ENCODE data around the gene TUBA3E.
"Not testable (repeated sequence)": the region's sequence is repeated elsewhere in the genome, so short reads cannot be mapped to it uniquely, and the experiment has no call there.

DNA sequence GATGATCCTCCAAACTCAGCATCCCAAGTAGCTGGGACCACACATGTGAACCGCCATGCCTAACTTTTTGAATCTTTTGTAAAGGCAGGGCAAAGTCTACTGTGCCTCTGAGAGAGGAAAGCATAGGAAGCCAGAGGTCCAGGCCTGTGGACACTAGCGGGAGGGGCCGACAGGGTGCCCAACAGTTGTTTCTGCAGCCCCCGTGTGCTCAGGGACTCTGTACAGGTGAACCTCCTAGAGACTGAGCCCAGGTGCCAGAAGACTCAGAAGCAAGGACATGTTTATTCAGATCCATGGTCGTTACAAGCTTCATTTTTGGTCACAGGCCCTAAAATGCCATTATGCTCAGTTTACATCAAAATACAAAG lies 47.1 kb downstream of the TUBA3E start:
- not testable (repeated sequence) for TF ChIP-seq CTCF (conservative IDR thresholded peaks at IDR 0.05); ZFX (IDR thresholded peaks at IDR 0.05)
